Peyer's patch (tissue), 4 donors: Measurements from ENCODE around the gene CYFIP1.

ENCODE experiments used
- CTCF ChIP-seq, 6 experiments: fragments of 450-650 bp in 4 of 6; fragments of 200-600 bp in 2 of 6; sonication (generic) in 1 of 6; IDR thresholded peaks; one replicate each; pipeline ENCODE4 v1.5.1; 2017 to 2019; ENCODE audit warnings: antibody characterized with exemption in 6 of 6, mild to moderate bottlenecking in 3 of 6, moderate library complexity in 1 of 6
- POLR2A ChIP-seq, 2 donors: fragments of 450-650 bp; IDR thresholded peaks; one replicate each; pipeline ENCODE4 v1.5.1; 2017; ENCODE audit warnings: antibody characterized with exemption in 2 of 2, mild to moderate bottlenecking in 2 of 2, moderate library complexity in 2 of 2

GRCh38 chr15:22968366-22968765 lies 11.8 kb downstream of the CYFIP1 start:
- TF ChIP-seq CTCF (IDR thresholded peaks at IDR 0.05) (no peak), POLR2A (IDR thresholded peaks at IDR 0.05) (no peak)
